HG02970 (cell line): ENCODE measurements around the gene SNTG2.
"Not testable (repeated sequence)": the region's sequence is repeated elsewhere in the genome, so short reads cannot be mapped to it uniquely, and the experiment has no call there.

ENCODE experiments used
- ATAC-seq: cut with Tn5 transposase; IDR thresholded peaks from one replicate; pipeline ENCODE4 v1.9.1; 2021; ENCODE audit warnings: mild to moderate bottlenecking, moderate library complexity, moderate number of reproducible peaks; ENCODE audit not compliant: unreplicated experiment, low FRiP score

Gene SNTG2

DNA sequence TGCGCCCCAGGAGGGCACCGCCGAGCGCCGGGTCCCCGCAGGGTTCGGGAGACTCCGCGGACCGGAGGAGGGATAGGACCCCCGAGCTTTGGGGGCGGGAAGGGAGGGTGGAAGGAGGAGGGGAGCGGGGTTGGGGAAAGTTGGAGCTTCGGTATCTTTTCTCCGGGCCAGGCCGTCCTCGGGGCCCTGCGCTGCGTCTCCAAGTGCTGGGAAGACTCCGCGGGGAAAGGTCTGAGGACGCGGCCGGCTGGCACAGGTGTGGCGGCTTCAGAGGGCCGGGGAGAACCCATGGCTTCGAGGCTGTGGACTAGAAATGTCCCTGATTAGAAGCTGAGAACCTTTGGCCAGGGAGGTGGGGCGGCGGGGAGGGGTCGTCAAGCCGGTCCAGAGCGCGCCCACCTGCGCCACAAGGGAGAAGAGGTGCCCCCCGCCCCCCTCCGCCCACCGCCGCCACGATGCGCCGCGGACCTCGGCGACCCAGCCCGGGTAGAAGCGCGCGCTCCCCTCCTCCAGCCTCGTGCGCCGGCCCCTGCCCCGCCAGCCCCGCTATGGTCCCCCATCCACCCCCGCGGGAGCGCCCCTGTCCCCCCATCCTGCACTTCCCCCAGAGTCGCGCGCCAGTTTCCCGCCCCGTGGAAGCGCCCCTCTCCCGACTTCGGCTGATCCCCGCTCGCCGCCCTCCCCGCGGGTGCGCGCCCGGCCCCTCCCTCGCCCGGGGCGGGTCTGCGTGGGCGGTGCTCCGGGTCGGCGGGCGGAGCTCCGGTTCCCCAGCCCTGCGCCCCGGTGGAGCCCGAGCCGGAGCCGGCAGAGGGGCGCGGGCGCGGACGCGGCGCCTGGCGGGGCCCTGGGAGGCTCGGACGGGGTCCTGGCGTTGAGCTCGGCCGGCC lies at the start of gene SNTG2:
Gene SNTG2 (plus strand): TSS at position 770 of the 887 bp plus-strand sequence. CDS start 148 bp downstream, outside the sequence.
- ATAC-seq: no peak

DNA sequence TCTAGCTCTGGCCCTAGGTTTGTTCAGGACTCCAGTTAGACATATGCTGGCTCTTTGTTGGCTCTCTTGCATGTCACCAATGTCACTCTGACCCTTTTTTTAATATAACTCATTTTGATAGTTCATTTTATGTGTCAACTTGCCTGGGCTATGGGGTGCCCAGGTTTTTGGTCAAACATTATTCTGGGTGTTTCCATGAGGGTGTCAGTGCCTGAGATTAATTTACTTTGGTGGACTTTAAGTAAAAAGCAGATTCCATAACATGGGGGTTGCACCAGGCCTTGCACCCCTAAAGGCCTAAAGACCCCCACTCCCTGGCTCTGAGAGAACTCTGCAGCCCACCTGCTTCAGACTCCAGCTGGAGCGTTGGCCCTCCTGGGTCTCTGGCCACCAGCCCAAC lies 48.1 kb upstream of the SNTG2 start:
- ATAC-seq: no peak

DNA sequence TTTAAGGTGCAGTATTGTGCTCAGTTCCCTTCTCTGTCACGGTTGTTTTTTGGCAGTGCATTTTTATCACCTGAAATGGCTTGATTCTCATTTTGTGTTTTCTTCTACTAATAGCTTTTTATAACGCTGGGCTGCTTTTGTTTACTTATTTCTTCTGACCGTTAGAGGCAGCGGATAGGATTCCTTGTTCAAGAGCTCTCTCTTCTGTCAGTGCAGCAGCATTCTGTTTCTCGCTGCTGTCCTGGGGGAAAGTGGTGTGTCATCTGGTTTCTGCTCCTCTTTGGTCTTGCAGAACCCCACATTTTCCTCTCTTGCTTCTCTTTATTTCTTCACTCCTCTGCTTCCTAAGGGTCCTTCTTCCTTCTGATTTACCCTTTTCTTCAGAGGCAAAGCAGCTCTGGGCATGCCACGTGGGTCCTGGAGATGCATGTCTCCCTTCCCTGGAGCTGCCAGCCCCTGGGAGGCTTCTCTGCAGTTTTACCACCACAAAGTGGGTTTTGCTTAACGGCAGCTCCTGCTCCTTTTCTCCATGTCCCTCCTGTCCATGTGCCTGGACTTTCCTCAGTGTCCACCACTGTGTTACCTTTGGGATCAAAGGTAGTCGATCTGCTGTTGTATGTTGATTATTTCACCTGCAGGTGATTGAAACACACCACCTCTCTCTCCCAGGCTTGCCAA lies 47.3 kb upstream of the SNTG2 start:
- ATAC-seq: no peak

DNA sequence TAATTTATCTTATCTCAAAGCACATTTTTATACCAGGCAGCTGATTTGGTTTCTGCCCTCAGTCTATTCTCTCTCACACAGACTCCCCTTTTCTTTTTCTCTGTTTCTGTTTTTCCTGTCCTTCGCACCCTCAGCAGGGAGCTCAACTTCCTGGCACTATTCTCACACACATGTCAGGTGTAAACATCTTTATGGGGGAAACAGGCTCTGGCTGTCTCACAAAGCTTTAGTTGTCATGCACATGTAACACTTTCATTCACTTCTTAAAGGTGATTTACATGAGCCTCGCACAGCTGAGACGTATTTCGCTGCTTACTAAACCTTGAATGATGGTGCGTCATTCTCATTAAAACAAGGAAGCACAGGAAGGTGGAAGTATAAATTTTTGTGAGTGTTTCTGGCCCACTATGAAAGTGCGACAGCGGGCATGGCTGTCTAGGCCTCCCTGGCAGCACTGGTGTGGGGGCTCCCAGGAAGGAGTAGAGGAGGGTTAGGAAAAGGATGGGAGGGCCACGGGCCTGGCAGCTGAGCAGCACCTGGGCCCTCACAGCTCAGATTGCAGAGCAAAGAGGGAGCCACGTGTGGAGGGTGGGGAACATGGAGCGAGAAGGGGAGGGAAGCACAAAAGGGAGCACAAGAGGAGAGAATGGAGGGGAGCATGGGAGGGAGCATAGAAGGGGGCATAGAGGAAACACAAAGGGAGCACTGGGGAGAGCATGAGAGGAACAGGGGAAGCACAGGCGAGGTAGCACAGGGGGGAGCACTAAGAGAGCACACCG lies 46.2 kb upstream of the SNTG2 start:
- no peak for ATAC-seq

DNA sequence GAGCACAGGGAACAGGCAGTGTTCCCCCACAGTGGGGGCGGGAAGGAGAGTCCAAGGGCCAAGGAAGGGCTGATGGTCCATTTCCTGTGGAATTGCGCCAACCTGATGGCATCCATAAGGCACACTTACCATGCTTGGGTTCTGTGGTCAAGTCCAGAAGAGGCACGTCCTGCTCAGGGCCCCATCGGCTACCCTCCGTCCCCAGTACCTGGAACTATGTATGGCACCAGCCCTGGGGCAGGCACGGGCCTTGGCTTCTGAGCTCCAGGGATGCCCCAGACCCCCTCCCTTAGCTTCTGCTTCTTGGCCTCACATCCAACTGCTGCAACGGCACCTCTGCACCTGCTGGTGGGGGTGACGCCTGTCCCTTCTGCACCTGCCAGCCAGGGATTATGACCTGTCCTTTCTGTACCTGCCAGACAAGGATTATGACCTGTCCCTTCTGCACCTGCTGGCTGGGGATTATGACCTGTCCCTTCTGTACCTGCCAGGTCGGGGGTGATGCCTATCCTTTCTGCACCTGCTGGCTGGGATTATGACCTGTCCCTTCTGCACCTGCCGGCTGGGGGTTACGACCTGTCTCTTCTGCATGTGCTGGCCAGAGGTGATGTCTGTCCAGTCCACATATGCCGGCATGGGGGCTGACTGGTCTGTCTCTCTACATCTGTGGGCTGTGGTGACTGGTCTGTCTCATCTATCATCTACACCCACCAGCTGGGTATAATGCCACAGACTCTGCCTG lies 45.4 kb upstream of the SNTG2 start:
- ATAC-seq: no peak

DNA sequence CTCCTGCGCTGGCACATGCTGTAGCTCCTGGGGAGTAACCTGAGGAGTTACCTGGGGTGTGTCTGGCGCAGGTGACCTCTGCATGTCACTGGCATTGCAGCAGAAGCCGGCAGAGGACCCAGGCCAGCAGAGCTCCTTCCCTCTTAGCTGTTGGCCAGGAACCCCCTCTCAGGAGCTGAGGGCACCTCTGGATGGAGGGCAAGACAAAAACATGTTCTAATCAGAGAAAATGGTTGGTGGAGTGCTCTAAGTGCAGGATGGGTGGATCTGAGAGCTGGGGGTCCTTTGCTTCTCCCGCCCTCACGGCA lies 44.9 kb upstream of the SNTG2 start:
- no peak for ATAC-seq

DNA sequence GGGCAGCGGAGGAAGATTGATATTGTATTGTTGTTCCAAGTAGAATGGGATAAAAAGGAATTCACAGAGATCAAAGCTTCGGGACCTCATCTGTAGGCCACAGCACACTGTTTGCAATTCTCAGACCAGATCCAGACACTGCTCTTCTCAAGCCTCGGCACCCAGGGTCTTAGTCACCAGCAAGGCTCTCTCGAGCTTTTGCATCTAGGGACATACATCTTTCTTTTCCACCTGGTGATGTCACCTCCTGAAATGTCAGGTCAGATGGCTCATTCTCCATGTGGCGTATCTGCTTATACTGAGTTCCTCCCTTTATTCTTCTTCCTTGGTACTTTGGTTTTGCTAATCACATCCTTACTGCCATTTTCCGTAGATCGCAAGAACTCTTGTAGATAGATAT lies 42.9 kb upstream of the SNTG2 start:
- no peak for ATAC-seq

DNA sequence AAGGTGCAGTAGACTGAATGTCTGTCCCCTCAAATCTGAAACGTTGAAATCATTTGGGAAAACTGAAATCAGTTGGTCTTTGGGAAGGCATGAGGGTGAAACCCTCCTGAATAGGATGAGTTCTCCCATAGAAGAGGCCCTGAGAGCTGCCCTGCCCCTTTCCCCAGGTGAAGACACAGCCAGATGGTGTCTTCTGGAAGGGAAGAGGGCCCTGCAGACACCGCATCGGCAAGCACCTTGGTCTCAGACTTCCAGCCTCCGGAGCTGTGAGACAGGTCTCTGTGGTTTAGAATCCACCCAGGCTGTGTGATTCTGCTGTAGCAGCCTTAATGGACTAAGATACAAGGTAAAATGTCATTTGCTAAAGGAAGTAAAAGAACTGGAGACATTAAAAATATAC lies 42.1 kb upstream of the SNTG2 start:
- ATAC-seq: no peak

DNA sequence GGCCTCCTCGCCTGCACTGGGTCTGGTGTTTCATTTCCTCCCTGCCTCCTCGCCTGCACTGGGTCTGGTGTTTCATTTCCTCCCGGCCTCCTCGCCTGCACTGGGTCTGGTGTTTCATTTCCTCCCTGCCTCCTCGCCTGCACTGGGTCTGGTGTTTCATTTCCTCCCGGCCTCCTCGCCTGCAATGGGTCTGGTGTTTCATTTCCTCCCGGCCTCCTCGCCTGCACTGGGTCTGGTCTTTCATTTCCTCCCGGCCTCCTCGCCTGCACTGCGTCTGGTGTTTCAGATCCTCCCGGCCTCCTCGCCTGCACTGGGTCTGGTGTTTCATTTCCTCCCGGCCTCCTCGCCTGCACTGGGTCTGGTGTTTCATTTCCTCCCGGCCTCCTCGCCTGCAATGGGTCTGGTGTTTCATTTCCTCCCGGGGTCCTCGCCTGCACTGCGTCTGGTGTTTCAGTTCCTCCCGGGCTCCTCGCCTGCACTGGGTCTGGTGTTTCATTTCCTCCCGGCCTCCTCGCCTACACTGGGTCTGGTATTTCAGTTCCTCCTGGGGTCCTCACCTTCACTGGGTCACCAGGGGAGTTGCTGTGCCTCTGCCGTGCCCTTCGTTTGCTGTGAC lies 40.8 kb upstream of the SNTG2 start:
- ATAC-seq: not testable (repeated sequence)

DNA sequence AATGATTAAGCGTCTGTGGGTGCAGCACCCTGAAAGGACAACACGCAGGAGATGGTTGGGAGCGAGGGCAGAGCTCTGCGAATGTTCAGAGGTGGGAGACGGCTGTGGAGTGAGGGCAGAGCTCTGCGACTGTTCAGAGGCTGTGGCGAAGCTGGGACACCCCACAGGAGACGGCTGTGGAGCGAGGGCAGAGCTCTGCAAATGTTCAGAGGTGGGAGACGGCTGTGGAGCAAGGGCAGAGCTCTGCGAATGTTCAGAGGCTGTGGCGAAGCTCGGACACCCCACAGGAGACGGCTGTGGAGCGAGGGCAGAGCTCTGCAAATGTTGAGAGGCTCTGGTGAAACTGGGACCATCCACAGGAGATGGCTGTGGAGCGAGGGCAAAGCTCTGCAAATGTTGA lies 40.0 kb upstream of the SNTG2 start:
- no peak for ATAC-seq

DNA sequence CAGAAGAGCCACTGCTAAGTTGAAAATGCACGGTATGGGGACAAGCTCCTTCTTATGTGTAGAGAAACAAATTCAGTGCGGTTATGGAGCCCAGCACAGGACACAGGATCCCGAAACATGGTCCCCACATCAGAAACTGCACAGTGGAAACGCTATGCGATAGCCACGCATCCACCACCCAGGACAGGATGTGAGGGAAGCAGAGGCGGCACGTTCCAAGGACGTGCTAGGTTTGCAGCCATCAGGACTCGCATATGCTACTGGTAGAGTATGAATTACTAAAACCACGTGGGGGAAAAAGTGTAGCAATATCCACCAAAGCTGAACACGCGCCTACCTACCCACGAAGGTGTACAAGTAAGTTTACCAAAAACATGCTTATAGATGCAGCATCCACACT lies 34.7 kb upstream of the SNTG2 start:
- no peak for ATAC-seq

DNA sequence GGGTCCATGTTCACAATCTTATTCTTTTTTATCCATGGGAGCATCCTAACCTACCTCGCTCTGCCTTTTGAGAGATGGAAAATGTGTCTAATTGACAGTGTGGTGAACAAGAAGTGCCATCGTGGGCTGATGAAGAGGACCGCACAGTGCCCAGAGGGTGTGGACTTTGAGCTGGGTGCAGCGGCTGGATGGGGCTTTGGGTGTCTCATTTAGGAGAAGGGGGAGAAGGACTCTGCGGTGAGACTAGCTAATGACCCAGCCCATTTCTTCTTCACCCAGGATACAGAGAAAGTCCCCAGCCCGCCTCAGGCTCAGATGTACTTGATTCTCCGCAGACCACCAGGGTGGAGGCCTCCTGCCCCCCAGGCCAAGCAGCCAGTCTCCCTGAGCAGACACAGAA lies 33.7 kb upstream of the SNTG2 start:
- ATAC-seq: no peak

DNA sequence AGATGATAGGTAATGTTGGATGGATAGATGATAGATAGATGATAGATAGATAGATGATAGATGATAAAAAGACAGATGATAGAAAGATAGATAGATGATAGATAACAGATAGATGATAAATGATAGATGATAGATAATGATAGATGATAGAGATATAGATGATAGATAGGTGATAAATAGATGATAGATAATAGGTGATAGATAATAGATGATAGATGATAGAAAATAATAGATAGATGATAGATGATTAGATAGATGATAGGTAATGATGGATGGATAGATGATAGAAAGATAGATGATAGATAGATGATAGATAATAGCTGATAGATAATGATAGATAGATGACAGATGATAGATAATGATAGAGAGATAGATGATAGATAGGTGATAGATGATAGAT lies 31.0 kb upstream of the SNTG2 start:
- ATAC-seq: no peak

DNA sequence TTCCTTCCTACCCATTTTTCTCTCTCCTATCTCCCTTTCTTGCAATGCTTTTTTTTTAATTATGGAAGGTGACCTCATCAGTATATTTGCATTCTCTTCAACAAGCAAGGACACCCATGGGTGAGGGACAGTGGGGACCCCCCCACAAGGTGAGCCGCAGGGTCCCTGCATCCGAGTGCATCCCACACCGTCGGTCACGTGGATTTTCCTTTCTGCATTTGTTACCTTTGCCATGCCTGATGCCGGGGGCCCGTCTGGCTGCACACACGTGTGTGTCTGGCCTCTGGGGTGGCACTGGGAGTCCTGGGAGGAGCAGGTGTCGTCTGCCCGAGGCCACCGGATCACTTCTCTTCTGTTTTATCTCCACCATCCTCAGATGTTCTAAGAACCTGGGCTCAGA lies 30.1 kb upstream of the SNTG2 start:
- no peak for ATAC-seq

DNA sequence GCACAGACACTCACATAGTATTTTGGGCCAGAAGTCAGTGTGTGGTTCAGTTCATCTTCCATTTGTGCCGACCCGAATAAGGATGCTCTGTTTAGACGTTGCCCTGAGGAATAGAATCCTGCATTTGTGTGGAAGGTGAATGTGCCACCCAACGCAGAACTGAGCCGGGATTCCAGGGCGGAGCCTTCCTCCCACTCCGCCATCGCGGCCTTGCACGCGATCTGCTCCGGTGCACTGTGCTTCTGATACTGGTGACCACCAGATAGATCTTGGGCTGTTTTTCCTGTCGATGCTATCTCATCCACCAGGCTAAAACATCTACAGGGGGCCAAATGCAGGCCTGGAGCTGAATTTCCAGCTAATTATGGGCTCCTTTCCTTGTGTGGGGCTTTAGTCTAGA lies 29.6 kb upstream of the SNTG2 start:
- ATAC-seq: no peak

DNA sequence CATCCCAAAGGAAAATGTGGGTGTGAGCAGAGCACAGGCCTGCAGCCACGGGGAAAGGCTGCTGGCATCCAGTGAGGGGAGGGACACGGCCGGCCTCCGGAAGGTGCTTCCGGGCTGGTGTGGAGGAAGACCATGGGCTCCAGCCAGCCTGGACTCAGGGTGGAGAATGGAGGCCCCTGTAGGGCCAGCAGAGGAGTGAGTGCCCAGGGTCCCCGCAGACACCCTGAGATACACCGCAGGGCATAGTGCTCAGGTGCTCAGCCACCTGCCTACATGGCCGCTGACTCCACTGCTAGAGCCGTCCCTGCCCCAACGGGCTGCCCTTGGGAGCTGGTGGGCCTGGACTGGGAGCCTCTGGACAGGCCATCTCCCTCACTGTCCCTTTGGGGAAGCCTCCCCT lies 28.5 kb upstream of the SNTG2 start:
- ATAC-seq: no peak

DNA sequence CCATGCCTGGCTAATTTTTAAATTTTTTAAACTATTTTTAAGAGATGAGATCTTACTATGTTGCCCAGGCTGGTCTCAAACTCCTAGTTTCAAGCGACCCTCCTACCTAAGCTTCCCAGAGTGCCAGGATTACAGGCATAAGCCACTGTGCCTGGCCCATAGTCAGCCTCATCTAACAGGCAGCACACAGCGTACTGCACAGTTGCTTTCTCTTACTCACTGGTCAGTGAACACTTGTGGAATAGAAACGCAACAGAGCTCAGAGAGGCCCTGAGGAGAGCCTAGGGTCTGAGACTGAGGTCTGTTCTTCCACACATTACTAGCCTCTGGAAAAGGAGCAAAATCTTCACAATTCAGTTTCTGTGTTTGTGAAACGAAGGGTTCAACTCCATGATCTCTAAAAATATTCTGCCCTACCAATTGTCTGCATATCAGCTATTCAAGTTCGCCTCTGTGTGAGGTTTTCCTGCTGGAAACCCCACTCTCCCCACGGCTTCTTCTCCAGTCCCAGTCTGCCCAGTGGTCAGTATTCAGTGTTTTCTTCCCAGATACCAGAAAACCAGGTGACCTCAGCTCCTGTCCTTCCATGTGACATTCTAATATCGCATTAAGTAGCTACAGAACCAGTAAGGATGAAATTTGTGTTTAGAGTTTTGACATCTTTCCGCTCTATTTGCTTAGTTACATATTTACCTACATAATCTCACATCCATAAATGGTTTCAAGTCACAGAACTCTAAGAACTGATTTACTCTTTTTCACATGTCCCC lies 26.6 kb upstream of the SNTG2 start:
- ATAC-seq: no peak

DNA sequence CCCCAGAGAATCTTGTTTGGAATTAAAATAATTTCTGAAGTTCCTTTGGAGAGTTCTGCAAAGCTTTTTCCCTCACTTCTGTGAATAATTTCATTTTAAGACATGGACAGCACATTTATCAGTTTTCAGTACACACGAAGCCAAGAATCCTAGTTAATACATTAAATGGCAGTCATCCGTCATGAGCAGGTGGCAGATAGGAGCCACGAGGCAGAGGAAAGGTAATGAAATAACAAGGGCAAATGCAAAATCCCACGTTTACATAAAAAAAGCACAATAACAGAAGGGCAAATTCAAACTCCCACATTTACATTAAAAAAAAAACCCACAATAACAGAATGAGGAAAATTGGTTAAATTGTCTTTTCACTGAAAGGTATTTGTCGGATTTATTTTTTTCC lies 25.9 kb upstream of the SNTG2 start:
- ATAC-seq: no peak

DNA sequence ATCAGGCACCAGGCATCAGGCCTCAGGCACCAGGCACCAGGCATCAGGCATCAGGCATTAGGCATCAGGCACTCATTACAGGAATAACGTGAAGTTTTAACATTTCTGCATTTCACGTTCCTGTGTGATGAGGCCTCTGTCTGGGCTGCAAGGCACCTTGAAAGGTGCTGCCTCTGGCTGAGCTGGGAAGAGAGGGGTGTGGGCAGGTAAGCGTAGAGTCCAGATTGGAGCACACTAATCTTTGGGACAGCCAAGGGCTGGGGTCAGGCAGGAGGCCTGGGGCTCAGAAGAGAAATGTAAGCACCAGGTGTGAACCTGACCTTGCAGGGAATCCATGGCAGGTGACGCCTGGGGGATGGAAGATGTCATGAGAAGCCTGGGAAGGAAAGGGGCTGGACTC lies 25.3 kb upstream of the SNTG2 start:
- no peak for ATAC-seq

DNA sequence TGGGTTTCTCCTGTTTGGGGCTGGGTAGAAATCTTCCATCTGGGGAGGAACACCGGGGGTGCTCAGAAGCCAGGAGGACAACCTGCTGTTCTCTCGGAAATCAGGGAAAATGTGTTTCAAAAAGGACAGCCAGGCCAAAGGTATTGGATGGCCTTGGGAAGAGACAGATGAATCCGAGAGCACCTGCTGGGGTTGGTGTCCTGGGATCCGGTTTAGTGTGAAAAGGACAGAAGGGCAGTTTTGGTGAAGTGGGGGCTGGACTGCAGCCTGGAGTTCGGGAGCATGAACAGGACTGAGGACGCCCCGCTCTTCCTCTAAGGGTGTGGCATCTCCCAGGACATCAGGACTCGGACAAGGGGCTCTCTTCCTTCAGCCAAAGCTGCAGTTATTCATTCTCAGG lies 24.9 kb upstream of the SNTG2 start:
- ATAC-seq: no peak
